Measurements from ENCODE around the gene HSPBAP1.
A peak's percentile ranks its signal among the peaks of the same experiment; 100 is the strongest.
"Not testable (repeated sequence)": the region's sequence is repeated elsewhere in the genome, so short reads cannot be mapped to it uniquely, and the experiment has no call there.

HSPBAP1 gene

GRCh38 chr3:122730240-122730639 is 63.4 kb downstream of the HSPBAP1 start:
- no peak for TF ChIP-seq TAF1 (IDR thresholded peaks at IDR 0.05; ENCODE audit: borderline replicate concordance, low read depth, low read length)
- no peak for TF ChIP-seq POLR2A (IDR thresholded peaks at IDR 0.05; ENCODE audit: low read depth, low read length)
- no peak for TF ChIP-seq POLR2AphosphoS5 (IDR thresholded peaks at IDR 0.05; ENCODE audit: low read depth, low read length)
- no peak for FAIRE-seq
- no peak for DNase-seq (ENCODE audit: insufficient read length)

GRCh38 chr3:122728756-122729514 is 64.7 kb downstream of the HSPBAP1 start:
- TF ChIP-seq POLR2AphosphoS5 (IDR thresholded peaks at IDR 0.05; ENCODE audit: low read depth, low read length) (no peak), POLR2A (IDR thresholded peaks at IDR 0.05; ENCODE audit: low read depth, low read length) (0 out of 2 replicates have a peak, but pooled peaks have one; percentile 22), TAF1 (IDR thresholded peaks at IDR 0.05; ENCODE audit: borderline replicate concordance, low read depth, low read length) (no peak)
- no peak for DNase-seq (ENCODE audit: insufficient read length)
- no peak for FAIRE-seq

GRCh38 chr3:122728186-122728585 is 65.4 kb downstream of the HSPBAP1 start:
- FAIRE-seq: no peak
- TF ChIP-seq POLR2A (IDR thresholded peaks at IDR 0.05; ENCODE audit: low read depth, low read length): no peak
- no peak for TF ChIP-seq TAF1 (IDR thresholded peaks at IDR 0.05; ENCODE audit: borderline replicate concordance, low read depth, low read length)
- TF ChIP-seq POLR2AphosphoS5 (IDR thresholded peaks at IDR 0.05; ENCODE audit: low read depth, low read length): no peak

GRCh38 chr3:122727766-122728165 is 65.9 kb downstream of the HSPBAP1 start:
- no peak for TF ChIP-seq POLR2A (IDR thresholded peaks at IDR 0.05; ENCODE audit: low read depth, low read length)
- no peak for TF ChIP-seq TAF1 (IDR thresholded peaks at IDR 0.05; ENCODE audit: borderline replicate concordance, low read depth, low read length)
- TF ChIP-seq POLR2AphosphoS5 (IDR thresholded peaks at IDR 0.05; ENCODE audit: low read depth, low read length): no peak
- DNase-seq (ENCODE audit: insufficient read length) (no peak), FAIRE-seq (no peak)

More at GRCh38 chr3:122728186-122728585, 65.4 kb downstream of the HSPBAP1 start:
- no peak for DNase-seq (ENCODE audit: insufficient read length)

GRCh38 chr3:122727294-122727693 is 66.3 kb downstream of the HSPBAP1 start:
- DNase-seq (ENCODE audit: insufficient read length): no peak
- TF ChIP-seq POLR2A (IDR thresholded peaks at IDR 0.05; ENCODE audit: low read depth, low read length) (no peak), TAF1 (IDR thresholded peaks at IDR 0.05; ENCODE audit: borderline replicate concordance, low read depth, low read length) (no peak), POLR2AphosphoS5 (IDR thresholded peaks at IDR 0.05; ENCODE audit: low read depth, low read length) (no peak)
- FAIRE-seq: no peak

GRCh38 chr3:122725106-122725505 is 68.5 kb downstream of the HSPBAP1 start:
- FAIRE-seq (no peak), DNase-seq (ENCODE audit: insufficient read length) (no peak)
- no peak for TF ChIP-seq POLR2AphosphoS5 (IDR thresholded peaks at IDR 0.05; ENCODE audit: low read depth, low read length)
- TF ChIP-seq TAF1 (IDR thresholded peaks at IDR 0.05; ENCODE audit: borderline replicate concordance, low read depth, low read length): no peak
- TF ChIP-seq POLR2A (IDR thresholded peaks at IDR 0.05; ENCODE audit: low read depth, low read length): no peak

GRCh38 chr3:122719273-122719921 is 74.2 kb downstream of the HSPBAP1 start:
- TF ChIP-seq POLR2AphosphoS5 (IDR thresholded peaks at IDR 0.05; ENCODE audit: low read depth, low read length) (no peak), TAF1 (IDR thresholded peaks at IDR 0.05; ENCODE audit: borderline replicate concordance, low read depth, low read length) (no peak), POLR2A (IDR thresholded peaks at IDR 0.05; ENCODE audit: low read depth, low read length) (no peak)
- no peak for FAIRE-seq
- no peak for DNase-seq (ENCODE audit: insufficient read length)

GRCh38 chr3:122716667-122717066 is 77.0 kb downstream of the HSPBAP1 start:
- no peak for TF ChIP-seq POLR2AphosphoS5 (IDR thresholded peaks at IDR 0.05; ENCODE audit: low read depth, low read length)
- TF ChIP-seq POLR2A (IDR thresholded peaks at IDR 0.05; ENCODE audit: low read depth, low read length): no peak
- TF ChIP-seq TAF1 (IDR thresholded peaks at IDR 0.05; ENCODE audit: borderline replicate concordance, low read depth, low read length): no peak
- DNase-seq (ENCODE audit: insufficient read length) (no peak), FAIRE-seq (no peak)

- DNase-seq (ENCODE audit: insufficient read length): no peak
- FAIRE-seq: no peak
Observed at GRCh38 chr3:122714273-122714672, 79.4 kb downstream of the HSPBAP1 start.

GRCh38 chr3:122710616-122711251 is 82.9 kb downstream of the HSPBAP1 start:
- DNase-seq (ENCODE audit: insufficient read length); FAIRE-seq: not testable (repeated sequence)

More at GRCh38 chr3:122714273-122714672, 79.4 kb downstream of the HSPBAP1 start:
- no peak for TF ChIP-seq TAF1 (IDR thresholded peaks at IDR 0.05; ENCODE audit: borderline replicate concordance, low read depth, low read length)

GRCh38 chr3:122705379-122705778 is 88.3 kb downstream of the HSPBAP1 start:
- no peak for TF ChIP-seq TAF1 (IDR thresholded peaks at IDR 0.05; ENCODE audit: borderline replicate concordance, low read depth, low read length)
- TF ChIP-seq POLR2A (IDR thresholded peaks at IDR 0.05; ENCODE audit: low read depth, low read length): 0 out of 2 replicates have a peak, but pooled peaks have one; percentile 17
- 0 out of 2 replicates have a peak, but pooled peaks have one; percentile 27 for TF ChIP-seq POLR2AphosphoS5 (IDR thresholded peaks at IDR 0.05; ENCODE audit: low read depth, low read length)
- FAIRE-seq (no peak), DNase-seq (ENCODE audit: insufficient read length) (no peak)

GRCh38 chr3:122700193-122700592 is 93.4 kb downstream of the HSPBAP1 start:
- FAIRE-seq (no peak), DNase-seq (ENCODE audit: insufficient read length) (no peak)
- TF ChIP-seq POLR2AphosphoS5 (IDR thresholded peaks at IDR 0.05; ENCODE audit: low read depth, low read length) (no peak), TAF1 (IDR thresholded peaks at IDR 0.05; ENCODE audit: borderline replicate concordance, low read depth, low read length) (no peak), POLR2A (IDR thresholded peaks at IDR 0.05; ENCODE audit: low read depth, low read length) (no peak)
